ENCODE data around the gene TSHZ3.

GRCh38 chr19:31301306-31301980, 47.8 kb downstream of the TSHZ3 start:
- TF ChIP-seq CTCF (IDR thresholded peaks at IDR 0.05) (no peak), POLR2A (IDR thresholded peaks at IDR 0.05) (no peak)
